ENCODE measurements around the gene CAB39L. TPM values are rescaled to one million over a fixed set of nuclear protein-coding genes. Genes with fewer than 3 reads are reported as not detected.

The CAB39L gene
- total RNA-seq, 1 donor = 19.9 TPM

DNA sequence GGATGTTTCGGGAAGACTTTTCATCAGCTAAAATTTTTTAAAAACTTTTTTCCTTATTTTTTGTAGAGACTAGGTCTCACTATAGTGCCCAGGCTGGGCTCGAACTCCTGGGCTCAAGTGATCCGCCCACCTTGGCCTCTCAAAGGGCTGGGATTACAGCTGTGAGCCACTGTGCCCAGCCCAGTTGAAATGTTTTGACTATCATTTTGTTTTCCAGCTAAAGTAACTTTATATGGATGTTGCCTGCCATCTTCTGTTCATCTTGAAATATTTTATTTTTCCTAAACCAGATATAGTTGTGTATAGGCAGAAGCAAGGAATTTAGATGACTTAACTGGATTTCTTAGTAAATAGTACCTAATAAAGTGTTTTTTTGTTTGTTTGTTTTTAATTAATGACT lies 7.0 kb downstream of the CAB39L start:
- peak; percentile 86 for DNase-seq (ENCODE audit: low read depth)
- no peak overlapping the region for H3K4me3 ChIP-seq (ENCODE audit: low read depth, low read length)

GRCh38 chr13:49435992-49436391 lies 7.9 kb downstream of the CAB39L start:
- TF ChIP-seq, protein P1, sequence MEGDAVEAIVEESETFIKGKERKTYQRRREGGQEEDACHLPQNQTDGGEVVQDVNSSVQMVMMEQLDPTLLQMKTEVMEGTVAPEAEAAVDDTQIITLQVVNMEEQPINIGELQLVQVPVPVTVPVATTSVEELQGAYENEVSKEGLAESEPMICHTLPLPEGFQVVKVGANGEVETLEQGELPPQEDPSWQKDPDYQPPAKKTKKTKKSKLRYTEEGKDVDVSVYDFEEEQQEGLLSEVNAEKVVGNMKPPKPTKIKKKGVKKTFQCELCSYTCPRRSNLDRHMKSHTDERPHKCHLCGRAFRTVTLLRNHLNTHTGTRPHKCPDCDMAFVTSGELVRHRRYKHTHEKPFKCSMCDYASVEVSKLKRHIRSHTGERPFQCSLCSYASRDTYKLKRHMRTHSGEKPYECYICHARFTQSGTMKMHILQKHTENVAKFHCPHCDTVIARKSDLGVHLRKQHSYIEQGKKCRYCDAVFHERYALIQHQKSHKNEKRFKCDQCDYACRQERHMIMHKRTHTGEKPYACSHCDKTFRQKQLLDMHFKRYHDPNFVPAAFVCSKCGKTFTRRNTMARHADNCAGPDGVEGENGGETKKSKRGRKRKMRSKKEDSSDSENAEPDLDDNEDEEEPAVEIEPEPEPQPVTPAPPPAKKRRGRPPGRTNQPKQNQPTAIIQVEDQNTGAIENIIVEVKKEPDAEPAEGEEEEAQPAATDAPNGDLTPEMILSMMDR (IDR thresholded peaks at IDR 0.05; ENCODE audit: insufficient read depth, low read length) = no peak
- peak; percentile 49 for DNase-seq (ENCODE audit: low read depth)
- no peak overlapping the region for H3K4me3 ChIP-seq (ENCODE audit: low read depth, low read length)

More for the DNA sequence above, 7.0 kb downstream of the CAB39L start:
- TF ChIP-seq, protein P1 (IDR thresholded peaks at IDR 0.05; ENCODE audit: insufficient read depth, low read length) = no peak

GRCh38 chr13:49429121-49429520 lies 14.7 kb downstream of the CAB39L start:
- H3K4me3 ChIP-seq (ENCODE audit: low read depth, low read length) = no peak overlapping the region
- TF ChIP-seq, protein P1 (IDR thresholded peaks at IDR 0.05; ENCODE audit: insufficient read depth, low read length) = no peak
- DNase-seq (ENCODE audit: low read depth) = no peak

DNA sequence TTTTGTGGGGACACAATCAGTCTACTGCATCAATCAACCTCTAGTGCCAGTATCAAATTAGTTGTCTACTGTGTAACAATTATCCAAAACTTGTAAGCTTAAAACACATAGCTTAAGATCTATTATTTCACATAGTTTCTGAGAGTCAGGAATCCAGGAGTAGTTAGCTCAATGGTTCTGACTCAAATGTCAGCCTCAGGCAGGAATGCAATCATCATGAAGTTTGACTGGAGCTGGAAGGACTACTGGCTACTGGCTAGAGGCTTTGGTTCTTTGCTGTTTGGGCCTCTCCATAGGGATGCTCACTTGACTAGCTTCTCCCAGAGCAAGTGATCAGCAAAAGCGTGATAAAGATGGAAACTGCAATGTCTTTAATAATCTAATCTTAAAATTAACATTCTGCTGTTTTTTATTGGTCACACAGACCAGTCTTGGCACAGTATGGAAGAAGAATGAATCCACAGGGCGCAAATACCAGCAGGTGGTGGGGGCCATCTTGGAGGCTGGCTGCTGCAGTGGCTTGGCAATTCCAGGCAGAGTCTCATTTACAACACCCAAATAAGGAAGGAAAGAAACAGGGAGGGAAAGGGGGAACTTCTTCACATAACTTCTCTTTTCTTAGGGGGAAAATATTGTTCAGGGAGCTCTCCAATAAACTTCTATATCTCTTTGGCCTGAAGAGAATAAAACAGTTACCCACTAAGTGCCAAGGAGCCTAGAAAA lies 15.7 kb downstream of the CAB39L start:
- DNase-seq (ENCODE audit: low read depth) = no peak
- TF ChIP-seq, protein P1 (IDR thresholded peaks at IDR 0.05; ENCODE audit: insufficient read depth, low read length) = no peak
- no peak overlapping the region for H3K4me3 ChIP-seq (ENCODE audit: low read depth, low read length)

DNA sequence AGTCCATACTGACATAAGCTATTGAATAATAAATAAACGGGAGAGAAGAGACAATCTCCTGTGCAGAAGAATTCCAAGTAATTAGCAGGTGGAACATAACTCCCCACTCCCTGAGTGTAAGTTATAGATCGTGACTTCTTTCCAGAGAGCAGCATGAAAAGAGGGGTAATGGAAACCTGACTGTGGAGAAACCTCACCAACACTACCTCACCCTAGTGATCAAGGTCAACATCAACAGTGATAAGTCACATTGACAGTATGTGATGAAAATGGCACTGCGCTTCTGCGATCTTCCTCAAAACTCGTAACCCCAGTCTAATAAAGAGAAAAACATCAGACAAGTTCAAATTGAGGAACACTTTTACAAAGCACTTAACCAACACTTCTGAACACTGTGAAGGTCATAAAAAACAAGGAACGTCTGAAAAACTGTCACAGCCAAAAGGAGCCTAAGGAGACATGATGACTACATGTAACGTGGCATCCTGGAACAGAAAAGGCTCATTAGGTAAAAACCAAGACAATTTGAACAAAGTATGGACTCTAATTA lies 19.8 kb downstream of the CAB39L start:
- H3K4me3 ChIP-seq (ENCODE audit: low read depth, low read length) = no peak overlapping the region
- TF ChIP-seq, protein P1 (IDR thresholded peaks at IDR 0.05; ENCODE audit: insufficient read depth, low read length) = no peak
- DNase-seq (ENCODE audit: low read depth) = no peak

- TF ChIP-seq, protein P1 (IDR thresholded peaks at IDR 0.05; ENCODE audit: insufficient read depth, low read length) = no peak
- no peak overlapping the region for H3K4me3 ChIP-seq (ENCODE audit: low read depth, low read length)
- DNase-seq (ENCODE audit: low read depth) = no peak
Observed at GRCh38 chr13:49421391-49421790, 22.5 kb downstream of the CAB39L start.

Data from fibroblast of the aortic adventitia (primary cell).